Esophagus squamous epithelium (tissue), 5 donors: Measurements from ENCODE around the gene CEACAM8. TPM values are rescaled to one million over a fixed set of nuclear protein-coding genes. Genes with fewer than 3 reads are reported as not detected.
"Not testable (repeated sequence)": the region's sequence is repeated elsewhere in the genome, so short reads cannot be mapped to it uniquely, and the experiment has no call there.

Source experiments
- DNase-seq: peaks from one replicate; lab custom pipeline; 2025; lab: John Stamatoyannopoulos, UW
- H3K27ac ChIP-seq, 4 donors: fragments of 200-600 bp; sonication (generic); one replicate each; pipeline ENCODE4 v1.5.1; 2016 to 2019; ENCODE audit warnings: mild to moderate bottlenecking in 1 of 4
- H3K27me3 ChIP-seq, 4 donors: fragments of 200-600 bp; sonication (generic); 1 replicate in 3 of 4; 2 replicates in 1 of 4; pipeline versions ENCODE4 v1.5.1 to v1.6.0; 2017 to 2021; ENCODE audit warnings: antibody characterized with exemption in 1 of 4
- H3K36me3 ChIP-seq, 3 donors: fragments of 200-600 bp; sonication (generic); one replicate each; pipeline ENCODE4 v1.5.1; 2016 to 2019
- H3K4me1 ChIP-seq, 3 donors: fragments of 200-600 bp; sonication (generic); one replicate each; pipeline ENCODE4 v1.5.1; 2017 to 2019
- H3K4me3 ChIP-seq, 4 donors: fragments of 200-600 bp; sonication (generic); 1 replicate in 3 of 4; 2 replicates in 1 of 4; pipeline ENCODE4 v1.5.1; 2016 to 2019; ENCODE audit warnings: mild to moderate bottlenecking in 2 of 4, moderate library complexity in 1 of 4
- H3K9me3 ChIP-seq, 3 donors: fragments of 200-600 bp; sonication (generic); one replicate each; pipeline ENCODE4 v1.5.1; 2016 to 2019
- CTCF ChIP-seq, 6 experiments: fragments of 450-650 bp in 4 of 6; fragments of 200-600 bp in 2 of 6; sonication (generic) in 2 of 6; IDR thresholded peaks; one replicate each; pipeline ENCODE4 v1.5.1; 2016 to 2019; ENCODE audit warnings: antibody characterized with exemption in 6 of 6, mild to moderate bottlenecking in 4 of 6, moderate library complexity in 4 of 6
- POLR2A ChIP-seq, 4 donors: fragments of 450-650 bp; IDR thresholded peaks; one replicate each; pipeline ENCODE4 v1.6.1; 2017; ENCODE audit warnings: antibody characterized with exemption in 4 of 4, mild to moderate bottlenecking in 4 of 4, moderate library complexity in 3 of 4
- WGBS, 2 donors: methylation state at CpG; one replicate each; pipeline ENCODE4 v1.1.5; 2018; 5-methylcytosine and 5-hydroxymethylcytosine counted together
- intact Hi-C: fragments of 100-400 bp; cut with DNase I; formaldehyde crosslinking; loops from one replicate; pipeline ENCODE4 v1.15.0; 2022
- total RNA-seq, 4 donors: library from RNA; depleted of rRNA; stranded (reverse); fragments of >200 nt; gene quantifications; one replicate each; pipeline ENCODE4 v1.1.0, GENCODE V29; 2016
- donor health status: DM: yes; HTN: yes; CAD: no.

The CEACAM8 gene
- total RNA-seq, 4 donors from 2014 or later, result not detected

GRCh38 chr19:42542791-42543190 is 51.9 kb downstream of the CEACAM8 start:
- intact Hi-C loops, result no loop called here

GRCh38 chr19:42540071-42540553 is 54.6 kb downstream of the CEACAM8 start:
- no peaks in the 10 kb centered on the region for H3K36me3 ChIP-seq
- H3K4me3 ChIP-seq, result no peak overlapping the region
- 72 to 78% methylated on average over 7 of the region's 8 CpGs for WGBS, 2 donors
- no peak overlapping the region for H3K27ac ChIP-seq
- no peak for DNase-seq
- intact Hi-C loops, result no loop called here
- TF ChIP-seq CTCF (IDR thresholded peaks at IDR 0.05) (no peak), POLR2A (IDR thresholded peaks at IDR 0.05) (no peak)
- peaks cover 0 to 3% (median 0%) of the 10 kb centered on the region in 4 donors for H3K27me3 ChIP-seq
- H3K4me1 ChIP-seq, result no peaks in the 10 kb centered on the region
- no peaks in the 10 kb centered on the region for H3K9me3 ChIP-seq

More at GRCh38 chr19:42542791-42543190, 51.9 kb downstream of the CEACAM8 start:
- 94% methylated on average over 2 of the region's 2 CpGs; no CpG with 5 or more reads in 1 of the 2 donors for WGBS, 2 donors
- DNase-seq, result no peak
- TF ChIP-seq POLR2A (IDR thresholded peaks at IDR 0.05) (no peak), CTCF (IDR thresholded peaks at IDR 0.05) (peak in 1 of 6 experiments; percentile 8)
- Histone ChIP-seq H3K4me3 (no peak overlapping the region), H3K4me1 (no peaks in the 10 kb centered on the region), H3K36me3 (no peaks in the 10 kb centered on the region), H3K27me3 (peaks cover 0 to 9% (median 0%) of the 10 kb centered on the region in 4 donors), H3K9me3 (no peaks in the 10 kb centered on the region), H3K27ac (no peak overlapping the region)

GRCh38 chr19:42538841-42539709 is 55.6 kb downstream of the CEACAM8 start:
- no peaks in the 10 kb centered on the region for H3K4me1 ChIP-seq
- intact Hi-C loops, result no loop called here
- H3K9me3 ChIP-seq, result no peaks in the 10 kb centered on the region
- peaks cover 0 to 3% (median 0%) of the 10 kb centered on the region in 4 donors for H3K27me3 ChIP-seq
- no peak for TF ChIP-seq POLR2A (IDR thresholded peaks at IDR 0.05)
- no peak for TF ChIP-seq CTCF (IDR thresholded peaks at IDR 0.05)
- H3K27ac ChIP-seq, result no peak overlapping the region
- DNase-seq, result no peak
- no peak overlapping the region for H3K4me3 ChIP-seq
- no peaks in the 10 kb centered on the region for H3K36me3 ChIP-seq
- 69 to 72% methylated on average over 4 to 6 of the region's 7 CpGs for WGBS, 2 donors

GRCh38 chr19:42535276-42535675 is 59.4 kb downstream of the CEACAM8 start:
- H3K27me3 ChIP-seq, intact Hi-C loops: not testable (repeated sequence)

GRCh38 chr19:42534391-42534790 is 60.3 kb downstream of the CEACAM8 start:
- Histone ChIP-seq H3K27me3 (no peaks in the 10 kb centered on the region), H3K27ac (no peak overlapping the region), H3K4me1 (peaks cover 0 to 1% (median under 1%) of the 10 kb centered on the region in 3 donors), H3K4me3 (no peak overlapping the region), H3K9me3 (no peaks in the 10 kb centered on the region), H3K36me3 (no peaks in the 10 kb centered on the region)
- no peak for DNase-seq
- intact Hi-C loops, result no loop called here
- no peak for TF ChIP-seq CTCF (IDR thresholded peaks at IDR 0.05)
- TF ChIP-seq POLR2A (IDR thresholded peaks at IDR 0.05), result no peak

More at GRCh38 chr19:42535276-42535675, 59.4 kb downstream of the CEACAM8 start:
- H3K27ac ChIP-seq, H3K4me1 ChIP-seq, H3K9me3 ChIP-seq, H3K36me3 ChIP-seq, DNase-seq, H3K4me3 ChIP-seq: not testable (repeated sequence)
- WGBS, 2 donors, result 64 to 78% methylated on average over 2 of the region's 2 CpGs
